Measurements from ENCODE around the gene UBN1. TPM values are rescaled to one million over a fixed set of nuclear protein-coding genes. Genes with fewer than 3 reads are reported as not detected.

The UBN1 gene
- total RNA-seq, 2 experiments from 2014 or later = 45.7 to 45.8 TPM

DNA sequence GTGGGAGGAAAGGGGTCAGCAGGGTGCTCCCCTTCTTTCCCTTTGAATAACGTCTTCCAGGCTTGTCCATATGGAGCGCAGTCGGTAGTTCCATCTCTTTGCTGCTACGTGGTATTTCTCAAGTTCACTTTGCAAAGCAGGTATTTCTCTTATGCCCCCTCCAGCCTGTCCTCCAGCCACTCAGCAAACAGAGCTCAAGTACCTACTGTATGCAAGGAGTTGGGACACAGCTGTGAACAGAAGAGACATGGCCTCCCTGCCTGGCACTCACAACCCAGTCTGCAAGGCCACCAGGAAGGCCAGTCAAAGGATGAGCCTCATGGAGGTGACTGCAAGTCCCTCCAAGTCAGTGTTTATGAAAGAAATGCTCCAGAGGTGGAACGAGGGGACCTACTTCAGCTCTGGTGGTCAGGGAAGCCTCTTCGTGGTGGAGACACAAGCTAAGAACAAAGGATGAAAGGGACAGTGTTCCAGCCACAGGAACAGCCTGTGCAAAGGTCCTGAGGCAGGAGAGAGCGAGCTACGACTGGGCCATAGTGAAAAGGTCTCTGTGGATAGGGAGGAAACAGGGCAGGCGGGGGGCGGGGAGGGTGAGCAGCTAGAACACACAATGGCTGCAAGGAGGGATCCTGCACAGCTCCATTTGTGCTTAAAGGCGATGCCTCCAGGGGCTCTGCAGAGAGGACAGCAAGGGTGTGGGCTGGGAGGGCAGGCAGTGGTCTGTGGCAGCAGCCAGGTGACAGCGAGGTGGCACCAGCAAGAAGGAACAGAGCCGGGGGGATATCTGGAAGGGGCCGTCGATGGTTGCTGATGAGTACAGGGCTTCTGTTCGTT lies 57.0 kb downstream of the UBN1 start:
- Histone ChIP-seq H3K36me3 (ENCODE audit: insufficient read depth, low read length) (no peaks in the 10 kb centered on the region), H3K27me3 (ENCODE audit: control insufficient read depth in 1 of 2, insufficient read depth in 2 of 2, low read length in 2 of 2) (peaks cover 0 to 3% of the 10 kb centered on the region in 2 experiments), H3K27ac (ENCODE audit: low read depth in 1 of 2, low read length in 2 of 2) (no peak overlapping the region), H3K4me3 (ENCODE audit: low read length) (no peak overlapping the region), H3K9me3 (ENCODE audit: control insufficient read depth in 1 of 2, insufficient read depth in 1 of 2, low read length in 2 of 2) (peaks cover 0 to under 1% of the 10 kb centered on the region in 2 experiments), H3K4me1 (ENCODE audit: insufficient read depth, low read length) (no peaks in the 10 kb centered on the region)
- ATAC-seq (ENCODE audit: poor library complexity) (no peak), DNase-seq (no peak)
- H3K36me3 Mint-ChIP-seq (ENCODE audit: low read depth) = no peaks in the 10 kb centered on the region
- TF ChIP-seq, protein P1, sequence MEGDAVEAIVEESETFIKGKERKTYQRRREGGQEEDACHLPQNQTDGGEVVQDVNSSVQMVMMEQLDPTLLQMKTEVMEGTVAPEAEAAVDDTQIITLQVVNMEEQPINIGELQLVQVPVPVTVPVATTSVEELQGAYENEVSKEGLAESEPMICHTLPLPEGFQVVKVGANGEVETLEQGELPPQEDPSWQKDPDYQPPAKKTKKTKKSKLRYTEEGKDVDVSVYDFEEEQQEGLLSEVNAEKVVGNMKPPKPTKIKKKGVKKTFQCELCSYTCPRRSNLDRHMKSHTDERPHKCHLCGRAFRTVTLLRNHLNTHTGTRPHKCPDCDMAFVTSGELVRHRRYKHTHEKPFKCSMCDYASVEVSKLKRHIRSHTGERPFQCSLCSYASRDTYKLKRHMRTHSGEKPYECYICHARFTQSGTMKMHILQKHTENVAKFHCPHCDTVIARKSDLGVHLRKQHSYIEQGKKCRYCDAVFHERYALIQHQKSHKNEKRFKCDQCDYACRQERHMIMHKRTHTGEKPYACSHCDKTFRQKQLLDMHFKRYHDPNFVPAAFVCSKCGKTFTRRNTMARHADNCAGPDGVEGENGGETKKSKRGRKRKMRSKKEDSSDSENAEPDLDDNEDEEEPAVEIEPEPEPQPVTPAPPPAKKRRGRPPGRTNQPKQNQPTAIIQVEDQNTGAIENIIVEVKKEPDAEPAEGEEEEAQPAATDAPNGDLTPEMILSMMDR (IDR thresholded peaks at IDR 0.05) = no peak
- no peak overlapping the region for H3K4me3 Mint-ChIP-seq
- CTCF ChIA-PET = no interaction called here
- H3K9me3 Mint-ChIP-seq = no peaks in the 10 kb centered on the region
- POLR2A ChIA-PET = no interaction called here
- intact Hi-C loops (cut with DNase I, micrococcal nuclease) = no loop called here
- H3K4me1 Mint-ChIP-seq (ENCODE audit: low read depth) = no peaks in the 10 kb centered on the region
- no peak overlapping the region for H3K27ac Mint-ChIP-seq
- peaks cover 14% of the 10 kb centered on the region for H3K27me3 Mint-ChIP-seq

DNA sequence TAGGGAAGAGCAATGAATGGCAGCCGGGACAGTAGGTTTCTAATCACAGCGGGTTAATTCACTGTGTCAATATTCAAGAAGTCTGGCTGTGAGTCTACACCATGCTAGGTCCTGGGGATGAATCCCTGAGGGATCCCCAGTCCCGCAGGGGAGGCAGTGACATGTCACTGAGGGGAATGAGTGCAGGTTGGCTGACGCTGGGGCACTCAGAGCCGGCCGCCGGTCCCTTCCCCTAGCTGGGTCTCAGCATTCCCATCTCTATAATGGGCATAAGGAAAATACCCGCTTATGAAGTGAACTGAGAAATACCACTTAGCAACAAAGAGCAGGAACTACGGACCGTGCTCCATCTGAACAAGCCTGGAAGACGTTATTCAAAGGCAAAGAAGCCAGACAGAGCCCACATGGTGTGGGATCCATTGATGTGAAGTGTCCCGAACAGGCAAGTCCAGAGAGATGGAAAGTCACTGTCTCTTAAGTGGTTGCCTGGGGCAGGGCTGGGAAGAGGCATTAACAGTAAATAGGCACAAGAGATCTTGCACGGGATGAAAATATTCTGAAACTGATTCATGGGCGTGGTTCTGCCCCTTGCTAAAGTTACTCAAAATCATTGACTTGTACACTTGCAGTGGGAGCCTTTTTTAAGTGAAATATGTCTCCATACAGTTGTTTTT lies 57.8 kb downstream of the UBN1 start:
- ATAC-seq (ENCODE audit: poor library complexity) = no peak
- Mint-ChIP-seq H3K36me3 (ENCODE audit: low read depth) (no peaks in the 10 kb centered on the region), H3K27me3 (peaks cover 7% of the 10 kb centered on the region), H3K27ac (no peak overlapping the region), H3K4me1 (ENCODE audit: low read depth) (no peaks in the 10 kb centered on the region), H3K4me3 (no peak overlapping the region), H3K9me3 (no peaks in the 10 kb centered on the region)
- no peaks in the 10 kb centered on the region for H3K9me3 ChIP-seq (ENCODE audit: control insufficient read depth in 1 of 2, insufficient read depth in 1 of 2, low read length in 2 of 2)
- no peak for DNase-seq
- H3K36me3 ChIP-seq (ENCODE audit: insufficient read depth, low read length) = no peaks in the 10 kb centered on the region
- H3K27ac ChIP-seq (ENCODE audit: low read depth in 1 of 2, low read length in 2 of 2) = no peak overlapping the region
- ChIA-PET POLR2A (no interaction called here), CTCF (no interaction called here)
- peaks cover 0 to 3% of the 10 kb centered on the region in 2 experiments for H3K27me3 ChIP-seq (ENCODE audit: control insufficient read depth in 1 of 2, insufficient read depth in 2 of 2, low read length in 2 of 2)
- intact Hi-C loops (cut with DNase I, micrococcal nuclease) = no loop called here
- no peaks in the 10 kb centered on the region for H3K4me1 ChIP-seq (ENCODE audit: insufficient read depth, low read length)
- TF ChIP-seq, protein P1 (IDR thresholded peaks at IDR 0.05) = no peak
- no peak overlapping the region for H3K4me3 ChIP-seq (ENCODE audit: low read length)

DNA sequence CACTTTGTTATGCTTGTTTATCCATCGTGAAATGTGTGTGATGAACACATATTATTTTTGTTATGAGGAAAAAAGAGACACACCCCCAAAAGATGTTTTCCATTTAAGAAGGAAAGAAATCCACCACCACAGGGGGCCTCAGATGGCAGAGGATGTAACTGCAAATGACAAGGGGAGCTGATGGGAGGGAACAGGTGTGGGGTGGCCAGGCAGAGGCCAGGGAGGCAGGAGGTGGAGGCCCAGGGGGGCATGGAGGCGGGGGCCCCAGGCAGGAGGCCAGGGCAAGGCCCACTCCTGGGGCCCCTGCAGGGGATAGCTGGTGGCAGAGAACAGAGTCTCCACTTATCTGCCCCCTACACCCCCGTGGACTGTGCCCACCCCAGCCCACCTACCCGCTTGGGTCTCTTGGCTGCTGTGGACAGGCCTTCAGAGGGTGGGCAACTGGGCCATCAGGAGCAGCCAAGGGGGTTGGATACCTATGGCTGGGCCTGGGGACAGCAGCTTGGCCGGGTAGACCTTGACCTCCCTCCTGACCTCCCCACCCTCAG lies 61.6 kb downstream of the UBN1 start:
- no peaks in the 10 kb centered on the region for H3K36me3 ChIP-seq (ENCODE audit: insufficient read depth, low read length)
- DNase-seq (no peak), ATAC-seq (ENCODE audit: poor library complexity) (no peak)
- no peaks in the 10 kb centered on the region for H3K36me3 Mint-ChIP-seq (ENCODE audit: low read depth)
- H3K27me3 ChIP-seq (ENCODE audit: control insufficient read depth in 1 of 2, insufficient read depth in 2 of 2, low read length in 2 of 2) = no peaks in the 10 kb centered on the region
- no peaks in the 10 kb centered on the region for H3K9me3 Mint-ChIP-seq
- intact Hi-C loops (cut with DNase I, micrococcal nuclease) = no loop called here
- no peak overlapping the region for H3K27ac Mint-ChIP-seq
- CTCF ChIA-PET = no interaction called here
- H3K4me1 Mint-ChIP-seq (ENCODE audit: low read depth) = no peaks in the 10 kb centered on the region
- POLR2A ChIA-PET = no interaction called here
- no peak overlapping the region for H3K4me3 Mint-ChIP-seq
- no peak overlapping the region for H3K27ac ChIP-seq (ENCODE audit: low read depth in 1 of 2, low read length in 2 of 2)
- no peaks in the 10 kb centered on the region for H3K9me3 ChIP-seq (ENCODE audit: control insufficient read depth in 1 of 2, insufficient read depth in 1 of 2, low read length in 2 of 2)
- TF ChIP-seq, protein P1 (IDR thresholded peaks at IDR 0.05) = no peak
- H3K4me3 ChIP-seq (ENCODE audit: low read length) = no peak overlapping the region
- no peaks in the 10 kb centered on the region for H3K4me1 ChIP-seq (ENCODE audit: insufficient read depth, low read length)
- peaks cover 5% of the 10 kb centered on the region for H3K27me3 Mint-ChIP-seq

Measured in CD4-positive, alpha-beta T cell (primary cell).